GM21528 (cell line): Measurements from ENCODE around the gene ACSM3.

ENCODE experiments used
- ATAC-seq: cut with Tn5 transposase; IDR thresholded peaks from one replicate; pipeline ENCODE4 v1.9.1; 2021; ENCODE audit warnings: mild to moderate bottlenecking, moderate library complexity; ENCODE audit not compliant: unreplicated experiment, low FRiP score

Gene ACSM3

GRCh38 chr16:20846551-20846950 lies 82.7 kb downstream of the ACSM3 start:
- ATAC-seq = no peak
